ENCODE results near the gene CANT1. TPM values are rescaled to one million over a fixed set of nuclear protein-coding genes. Genes with fewer than 3 reads are reported as not detected.

Gene CANT1
- total RNA-seq, 2 experiments from 2014 or later = 63.3 to 65.4 TPM

GRCh38 chr17:78981010-78981888 lies 28.3 kb downstream of the CANT1 start:
- Mint-ChIP-seq H3K9me3 (no peaks in the 10 kb centered on the region), H3K4me1 (ENCODE audit: low read depth) (peaks cover 21% of the 10 kb centered on the region), H3K4me3 (no peak overlapping the region), H3K36me3 (no peaks in the 10 kb centered on the region), H3K27me3 (no peaks in the 10 kb centered on the region), H3K27ac (no peak overlapping the region)
- no peak for DNase-seq
- intact Hi-C loops (cut with micrococcal nuclease) = loop anchor here (10.0 kb wide), 1 partner anchor 266 kb away; no protein-coding TSS in a partner anchor
- POLR2A ChIA-PET = no interaction called here
- CTCF ChIA-PET = interaction anchor here (1.1 to 2.6 kb wide), 6 partner anchors 9 to 115 kb away, joined by 3 to 22 read pairs (median 4); no protein-coding TSS in a partner anchor

DNA sequence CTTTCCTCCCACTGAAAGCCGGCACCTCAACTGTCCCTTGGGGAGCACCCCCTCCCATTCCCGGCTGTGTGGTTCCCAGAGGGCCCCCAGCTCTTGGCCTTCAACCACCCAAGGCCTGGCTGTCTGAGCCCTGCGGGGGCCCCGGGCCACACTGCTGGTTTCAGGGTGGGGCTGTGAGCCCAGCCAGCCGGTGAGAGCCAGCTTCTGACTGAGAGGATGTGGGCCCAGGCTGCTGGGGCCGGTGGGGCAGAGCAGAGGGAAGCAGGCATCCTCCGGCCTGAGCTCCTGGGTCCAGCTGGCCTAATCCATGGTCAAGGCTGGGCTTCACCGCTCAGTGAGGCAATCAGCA lies 29.0 kb downstream of the CANT1 start:
- H3K4me3 Mint-ChIP-seq = no peak overlapping the region
- no peaks in the 10 kb centered on the region for H3K9me3 Mint-ChIP-seq
- no peak for DNase-seq
- H3K27me3 Mint-ChIP-seq = no peaks in the 10 kb centered on the region
- POLR2A ChIA-PET = no interaction called here
- H3K36me3 Mint-ChIP-seq = no peaks in the 10 kb centered on the region
- CTCF ChIA-PET = interaction anchor here (1.1 to 2.6 kb wide), 4 partner anchors 9 to 115 kb away, joined by 3 to 22 read pairs (median 4); no protein-coding TSS in a partner anchor
- intact Hi-C loops (cut with micrococcal nuclease) = loop anchor here (10.0 kb wide), 1 partner anchor 266 kb away; no protein-coding TSS in a partner anchor
- H3K27ac Mint-ChIP-seq = no peak overlapping the region
- H3K4me1 Mint-ChIP-seq (ENCODE audit: low read depth) = peaks cover 15% of the 10 kb centered on the region

- peak; percentile 50 for DNase-seq
- CTCF ChIA-PET = interaction anchor here (1.0 to 2.6 kb wide), 4 partner anchors 9 to 127 kb away, joined by 3 to 22 read pairs (median 4); no protein-coding TSS in a partner anchor
- POLR2A ChIA-PET = no interaction called here
- intact Hi-C loops (cut with micrococcal nuclease) = loop anchor here (10.0 kb wide), 1 partner anchor 265 kb away; no protein-coding TSS in a partner anchor
- Mint-ChIP-seq H3K9me3 (no peaks in the 10 kb centered on the region), H3K27me3 (no peaks in the 10 kb centered on the region), H3K27ac (peak within 1 kb of the TSS; percentile 58), H3K4me3 (peak within 1 kb of the TSS; percentile 67), H3K4me1 (ENCODE audit: low read depth) (peaks cover 15% of the 10 kb centered on the region), H3K36me3 (no peaks in the 10 kb centered on the region)
Measured at GRCh38 chr17:78979780-78980623, 29.6 kb downstream of the CANT1 start, which contains the start of gene LGALS3BP. TSS of gene LGALS3BP (minus strand) at chr17:78979923. CDS start at chr17:78977191, 2,732 bp downstream.

DNA sequence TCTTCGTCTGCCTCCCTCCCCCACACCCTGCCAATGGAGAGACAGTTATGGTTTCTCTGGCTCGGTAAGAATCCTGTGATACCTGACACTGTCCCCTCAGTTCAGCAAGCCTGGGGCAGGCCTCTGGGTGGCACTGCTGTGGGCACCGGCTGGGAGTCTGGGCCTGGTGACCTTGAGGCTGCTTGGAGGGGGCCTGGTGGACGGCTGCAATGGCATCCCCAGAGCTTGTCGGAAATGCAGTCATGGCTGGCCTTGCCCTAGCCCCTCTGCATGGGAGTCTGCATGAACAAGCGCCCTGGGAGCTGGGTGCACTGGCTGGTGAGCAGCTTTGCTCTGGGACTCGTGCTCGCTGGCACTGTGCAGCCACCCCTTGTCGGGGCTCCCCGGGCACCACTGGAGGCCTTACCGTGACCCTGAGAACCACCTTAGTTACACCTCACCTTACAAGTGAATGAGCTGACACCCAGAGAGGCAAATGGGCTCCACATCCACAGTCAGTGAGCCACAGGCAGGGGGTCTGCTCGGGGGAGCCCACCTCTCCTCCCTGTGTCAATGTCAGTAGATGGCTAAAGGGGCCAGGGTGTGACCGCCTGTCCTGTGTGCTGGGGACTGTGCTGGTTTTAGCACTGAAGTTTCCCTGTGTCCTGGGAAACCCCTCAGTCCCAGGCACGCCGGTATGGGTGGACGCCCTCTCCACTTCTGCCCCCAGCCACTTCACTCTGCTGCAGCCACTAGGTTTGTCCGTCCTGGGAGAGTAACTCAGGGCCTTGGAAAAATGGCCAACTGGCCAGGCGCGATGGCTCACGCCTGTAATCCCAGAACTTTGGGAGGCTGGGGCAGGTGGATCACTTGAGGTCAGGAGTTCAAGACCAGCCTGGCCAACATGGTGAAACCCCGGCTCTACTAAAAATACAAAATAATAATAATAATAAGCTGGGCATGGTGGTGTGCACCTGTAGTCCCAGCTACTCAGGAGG lies 31.3 kb downstream of the CANT1 start:
- Mint-ChIP-seq H3K36me3 (no peaks in the 10 kb centered on the region), H3K27me3 (no peaks in the 10 kb centered on the region), H3K27ac (no peak overlapping the region), H3K4me1 (ENCODE audit: low read depth) (peaks cover 15% of the 10 kb centered on the region), H3K9me3 (no peaks in the 10 kb centered on the region), H3K4me3 (no peak overlapping the region)
- DNase-seq = no peak
- ChIA-PET POLR2A (no interaction called here), CTCF (interaction anchor here (1.0 to 2.6 kb wide), 3 partner anchors 7 to 126 kb away, joined by 3 to 22 read pairs (median 4); no protein-coding TSS in a partner anchor)
- intact Hi-C loops (cut with micrococcal nuclease) = no loop called here

- no peaks in the 10 kb centered on the region for H3K9me3 Mint-ChIP-seq
- POLR2A ChIA-PET = no interaction called here
- intact Hi-C loops (cut with micrococcal nuclease) = no loop called here
- no peak for DNase-seq
- no peak overlapping the region for H3K27ac Mint-ChIP-seq
- CTCF ChIA-PET = no interaction called here
- no peaks in the 10 kb centered on the region for H3K27me3 Mint-ChIP-seq
- no peak overlapping the region for H3K4me3 Mint-ChIP-seq
- no peaks in the 10 kb centered on the region for H3K36me3 Mint-ChIP-seq
- peaks cover 15% of the 10 kb centered on the region for H3K4me1 Mint-ChIP-seq (ENCODE audit: low read depth)
Measured at GRCh38 chr17:78977681-78977943, 32.0 kb downstream of the CANT1 start.

DNA sequence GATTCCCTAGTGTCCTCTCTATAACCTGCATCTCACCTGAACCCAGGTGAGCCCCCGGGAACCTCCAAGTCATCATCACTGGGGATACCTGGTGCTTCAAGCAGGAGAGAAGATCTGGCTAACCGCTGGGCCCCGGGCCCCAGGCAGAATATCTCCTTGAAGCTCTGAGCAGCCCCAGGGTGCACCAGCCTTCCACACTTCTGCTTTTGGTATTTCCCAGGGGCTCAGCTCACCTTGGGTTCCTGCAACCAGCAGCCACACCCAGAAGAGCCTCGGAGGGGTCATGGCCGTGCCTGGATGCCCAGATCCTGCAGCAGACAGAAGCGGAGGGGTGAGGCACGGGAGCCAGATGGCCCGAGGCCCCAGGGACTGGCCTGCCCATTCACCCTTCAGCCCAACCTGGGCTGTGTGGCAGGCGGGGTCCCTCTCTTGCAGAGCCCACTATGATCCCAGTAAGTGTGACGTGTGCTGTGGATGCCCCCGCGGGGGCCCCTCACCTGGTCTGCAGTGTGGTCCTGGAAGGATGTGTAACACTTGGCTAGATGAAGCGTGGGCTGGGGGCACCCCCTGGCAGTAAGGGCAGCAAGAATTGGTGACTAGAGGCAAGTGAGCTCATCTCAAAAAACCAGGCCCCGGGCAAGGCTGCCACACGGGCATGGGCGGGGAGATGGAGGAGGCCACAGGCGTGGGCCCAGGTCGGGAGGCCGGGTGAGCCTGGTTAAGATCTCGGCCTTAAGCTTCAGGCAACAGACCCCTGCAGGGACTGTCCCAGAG lies 32.5 kb downstream of the CANT1 start:
- intact Hi-C loops (cut with micrococcal nuclease) = no loop called here
- H3K9me3 Mint-ChIP-seq = no peaks in the 10 kb centered on the region

GRCh38 chr17:78974635-78975591 lies 34.7 kb downstream of the CANT1 start:
- no peaks in the 10 kb centered on the region for H3K9me3 Mint-ChIP-seq
- no peak overlapping the region for H3K4me3 Mint-ChIP-seq
- H3K36me3 Mint-ChIP-seq = no peaks in the 10 kb centered on the region
- CTCF ChIA-PET = interaction anchor here (1.4 kb wide), 1 partner anchor 109 kb away, joined by 5 read pairs; no protein-coding TSS in a partner anchor
- peaks cover 17% of the 10 kb centered on the region for H3K4me1 Mint-ChIP-seq (ENCODE audit: low read depth)
- H3K27ac Mint-ChIP-seq = no peak overlapping the region
- POLR2A ChIA-PET = no interaction called here
- no peaks in the 10 kb centered on the region for H3K27me3 Mint-ChIP-seq
- intact Hi-C loops (cut with micrococcal nuclease) = no loop called here
- DNase-seq = no peak

More for the DNA sequence above, 32.5 kb downstream of the CANT1 start:
- H3K4me1 Mint-ChIP-seq (ENCODE audit: low read depth) = peaks cover 15% of the 10 kb centered on the region
- ChIA-PET POLR2A (no interaction called here), CTCF (no interaction called here)
- no peaks in the 10 kb centered on the region for H3K36me3 Mint-ChIP-seq
- H3K27ac Mint-ChIP-seq = no peak overlapping the region
- H3K4me3 Mint-ChIP-seq = no peak overlapping the region
- no peaks in the 10 kb centered on the region for H3K27me3 Mint-ChIP-seq
- DNase-seq = no peak

DNA sequence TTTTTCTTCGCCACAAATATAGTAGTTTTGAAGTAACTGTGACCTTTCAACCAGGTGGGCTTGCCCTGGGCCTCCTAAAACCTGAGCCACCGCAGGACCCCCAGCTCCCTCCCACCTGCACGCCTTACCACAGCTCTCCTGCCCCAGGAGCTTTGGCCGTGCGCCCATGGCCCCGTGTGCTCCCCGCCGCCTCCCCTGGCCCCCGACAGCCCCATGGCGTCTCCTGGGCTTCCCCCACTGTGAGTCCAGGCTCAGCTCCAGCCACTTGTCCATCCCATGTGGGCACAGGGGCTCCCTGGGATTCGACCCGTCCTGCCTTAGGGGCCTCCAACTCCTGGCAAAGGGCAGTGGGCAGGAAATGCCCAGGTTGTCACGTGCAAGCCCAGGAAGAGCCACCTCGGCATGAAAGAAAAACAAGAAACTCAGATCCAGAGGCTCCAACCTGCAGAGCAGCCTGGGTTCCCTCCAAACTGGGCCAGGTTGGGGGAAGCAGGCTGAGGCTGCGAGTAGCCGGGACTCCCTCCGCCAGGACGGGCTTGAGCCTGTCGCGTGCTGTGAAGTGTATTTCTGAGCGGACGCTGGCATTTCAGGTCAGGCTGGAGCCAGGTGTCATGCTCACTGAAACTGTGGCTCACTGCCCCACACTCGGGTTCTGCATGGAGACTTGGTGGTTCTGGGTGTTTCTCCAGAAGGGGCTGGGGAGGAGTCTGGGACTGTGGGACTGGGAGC lies 35.6 kb downstream of the CANT1 start:
- no peak for DNase-seq
- no peaks in the 10 kb centered on the region for H3K36me3 Mint-ChIP-seq
- POLR2A ChIA-PET = no interaction called here
- H3K9me3 Mint-ChIP-seq = no peaks in the 10 kb centered on the region
- H3K27me3 Mint-ChIP-seq = no peaks in the 10 kb centered on the region
- CTCF ChIA-PET = interaction anchor here (0.5 kb wide), 1 partner anchor 121 kb away, joined by 4 read pairs; no protein-coding TSS in a partner anchor
- H3K4me3 Mint-ChIP-seq = no peak overlapping the region
- intact Hi-C loops (cut with micrococcal nuclease) = no loop called here
- no peak overlapping the region for H3K27ac Mint-ChIP-seq
- peaks cover 17% of the 10 kb centered on the region for H3K4me1 Mint-ChIP-seq (ENCODE audit: low read depth)

- H3K4me3 Mint-ChIP-seq = no peak overlapping the region
- ChIA-PET POLR2A (no interaction called here), CTCF (interaction anchor here (6.6 kb wide), 1 partner anchor 107 kb away, joined by 89 read pairs; no protein-coding TSS in a partner anchor)
- H3K36me3 Mint-ChIP-seq = no peaks in the 10 kb centered on the region
- intact Hi-C loops (cut with micrococcal nuclease) = no loop called here
- no peaks in the 10 kb centered on the region for H3K27me3 Mint-ChIP-seq
- DNase-seq = no peak
- peaks cover 14% of the 10 kb centered on the region for H3K4me1 Mint-ChIP-seq (ENCODE audit: low read depth)
- no peak overlapping the region for H3K27ac Mint-ChIP-seq
- no peaks in the 10 kb centered on the region for H3K9me3 Mint-ChIP-seq
Measured at GRCh38 chr17:78973196-78973595, 36.4 kb downstream of the CANT1 start.
